H1 (cell line): ENCODE measurements around the gene CHMP4B. TPM values are rescaled to one million over a fixed set of nuclear protein-coding genes. Genes with fewer than 3 reads are reported as not detected.

Experiments
- CTCF ChIA-PET: fragments of 300-600 bp; sonication (Branson Sonifier 250); formaldehyde crosslinking; loops from one replicate; lab custom pipeline; 2021; ENCODE audit not compliant: partially characterized antibody; lab: Charles Lee
- POLR2A ChIA-PET: fragments of 300-600 bp; sonication (Branson Sonifier 250); formaldehyde crosslinking; loops from one replicate; lab custom pipeline; 2021; ENCODE audit warnings: inconsistent platforms; ENCODE audit not compliant: partially characterized antibody; lab: Charles Lee
- DNase-seq, 2 experiments: peaks; one replicate each; pipeline versions ENCODE4 v3.0.0 to v3.0.0-alpha.2; 2010 to 2022; ENCODE audit warnings: low spot score in 2 of 2, low read depth in 1 of 2, mixed read lengths in 1 of 2
- FAIRE-seq: peaks from 2 replicates; lab custom pipeline; 2011; peaks lifted over from hg19 to GRCh38; lab: Jason Lieb, UNC
- H2AFZ ChIP-seq: 2 replicates; pipeline ENCODE4 v1.8.1; 2012; ENCODE audit warnings: low read length, inconsistent platforms
- H2AK5ac ChIP-seq: 2 replicates; pipeline ENCODE4 v1.6.1; 2013; ENCODE audit warnings: low read depth, low read length
- H2BK120ac ChIP-seq: replicated peaks from 2 replicates; pipeline ENCODE3; 2013; ENCODE audit warnings: low read depth, low read length, inconsistent platforms
- H2BK12ac ChIP-seq: 2 replicates; pipeline ENCODE4 v1.6.1; 2013; ENCODE audit warnings: low read depth, low read length
- H2BK15ac ChIP-seq: 2 replicates; pipeline ENCODE4 v1.6.1; 2013; ENCODE audit warnings: low read length
- H2BK20ac ChIP-seq: 2 replicates; pipeline ENCODE4 v1.6.1; 2013; ENCODE audit warnings: low read length
- H2BK5ac ChIP-seq: 2 replicates; pipeline ENCODE4 v1.6.1; 2013; ENCODE audit warnings: low read depth, low read length
- H3K14ac ChIP-seq: 2 replicates; pipeline ENCODE4 v1.6.1; 2013; ENCODE audit warnings: inconsistent platforms; ENCODE audit not compliant: insufficient read length
- H3K18ac ChIP-seq: 2 replicates; pipeline ENCODE4 v1.6.1; 2013; ENCODE audit warnings: low read length; ENCODE audit errors: extremely low read depth
- H3K23ac ChIP-seq: 2 replicates; pipeline ENCODE4 v1.6.1; 2013; ENCODE audit warnings: inconsistent platforms; ENCODE audit not compliant: insufficient read length
- H3K23me2 ChIP-seq: 2 replicates; pipeline ENCODE4 v1.6.1; 2013; ENCODE audit warnings: low read depth, low read length
- H3K27ac ChIP-seq: 2 replicates; pipeline ENCODE4 v1.6.1; 2011; ENCODE audit warnings: low read depth, low read length, inconsistent platforms
- H3K27me3 ChIP-seq, 4 experiments: replicated peaks in 1 of 4; 1 replicate in 1 of 4; 2 replicates in 3 of 4; pipeline versions ENCODE4 v1.6.1 to v1.8.1; 2011 to 2013; ENCODE audit warnings: low read length in 3 of 4, mild to moderate bottlenecking in 3 of 4, inconsistent platforms in 2 of 4, mixed read lengths in 2 of 4, moderate library complexity in 1 of 4; ENCODE audit not compliant: control insufficient read depth in 3 of 4, insufficient read depth in 3 of 4; ENCODE audit errors: extremely low read depth in 1 of 4
- H3K36me3 ChIP-seq, 4 experiments: 2 replicates each; pipeline versions ENCODE4 v1.6.1 to v1.8.1; 2011 to 2013; ENCODE audit warnings: mild to moderate bottlenecking in 4 of 4, low read length in 3 of 4, moderate library complexity in 2 of 4, control low read depth in 1 of 4, inconsistent platforms in 1 of 4; ENCODE audit not compliant: insufficient read depth in 4 of 4, control insufficient read depth in 2 of 4
- H3K4ac ChIP-seq: replicated peaks from 2 replicates; pipeline ENCODE3; 2013; ENCODE audit warnings: low read length, low read depth, mixed read lengths, inconsistent platforms; ENCODE audit not compliant: insufficient read length
- H3K4me1 ChIP-seq, 4 experiments: replicated peaks in 1 of 4; 1 replicate in 1 of 4; 2 replicates in 3 of 4; pipeline versions ENCODE4 v1.6.1 to v1.8.1; 2011 to 2013; ENCODE audit warnings: low read length in 3 of 4, inconsistent platforms in 2 of 4, mixed read lengths in 1 of 4; ENCODE audit not compliant: insufficient read depth in 4 of 4, control insufficient read depth in 3 of 4
- H3K4me2 ChIP-seq, 2 experiments: 2 replicates each; pipeline versions ENCODE4 v1.6.1 to v1.8.1; 2011 to 2013; ENCODE audit warnings: low read depth in 2 of 2, low read length in 2 of 2, control low read depth in 1 of 2, inconsistent platforms in 1 of 2, mild to moderate bottlenecking in 1 of 2; ENCODE audit not compliant: insufficient read depth in 1 of 2
- H3K4me3 ChIP-seq, 4 experiments: fragments of 200-600, 300-600 bp in 1 of 4; sonication (generic), shearing (Covaris generic), sonication (Bioruptor Twin) in 1 of 4; 2 replicates each; pipeline versions ENCODE4 v1.5.1 to v1.8.1; 2011 to 2016; ENCODE audit warnings: low read length in 4 of 4, low read depth in 3 of 4, control low read depth in 2 of 4, inconsistent platforms in 2 of 4, mild to moderate bottlenecking in 2 of 4, mixed read lengths in 1 of 4, moderate library complexity in 1 of 4; ENCODE audit not compliant: insufficient read depth in 2 of 4; ENCODE audit errors: extremely low read depth in 1 of 4
- H3K56ac ChIP-seq: replicated peaks from 2 replicates; pipeline ENCODE3; 2013; ENCODE audit warnings: low read depth, mild to moderate bottlenecking, mixed read lengths, low read length, inconsistent platforms; ENCODE audit not compliant: insufficient read length
- H3K79me1 ChIP-seq: 2 replicates; pipeline ENCODE4 v1.6.1; 2013; ENCODE audit warnings: low read depth, low read length, control low read depth
- H3K79me2 ChIP-seq, 2 experiments: 2 replicates each; pipeline versions ENCODE4 v1.6.1 to v1.8.1; 2012 to 2013; ENCODE audit warnings: low read length in 2 of 2, mild to moderate bottlenecking in 2 of 2, inconsistent platforms in 1 of 2; ENCODE audit not compliant: insufficient read depth in 2 of 2, control insufficient read depth in 1 of 2
- H3K9ac ChIP-seq, 4 experiments: replicated peaks in 1 of 4; 1 replicate in 1 of 4; 2 replicates in 3 of 4; pipeline versions ENCODE4 v1.6.1 to v1.8.1; 2011 to 2013; ENCODE audit warnings: low read depth in 3 of 4, low read length in 3 of 4, control low read depth in 2 of 4, mild to moderate bottlenecking in 2 of 4, moderate library complexity in 2 of 4, inconsistent platforms in 1 of 4; ENCODE audit errors: extremely low read depth in 1 of 4
- H3K9me3 ChIP-seq, 2 experiments: 2 replicates each; pipeline versions ENCODE4 v1.6.1 to v1.8.1; 2012 to 2013; ENCODE audit warnings: mild to moderate bottlenecking in 2 of 2, moderate library complexity in 2 of 2, control low read depth in 1 of 2, inconsistent platforms in 1 of 2, low read depth in 1 of 2, low read length in 1 of 2, mixed read lengths in 1 of 2; ENCODE audit not compliant: insufficient read depth in 2 of 2
- H4K20me1 ChIP-seq, 2 experiments: replicated peaks in 1 of 2; 2 replicates each; pipeline versions ENCODE3 to v1.8.1; 2011 to 2013; ENCODE audit warnings: inconsistent platforms in 2 of 2, low read length in 2 of 2, mild to moderate bottlenecking in 1 of 2; ENCODE audit not compliant: insufficient read depth in 2 of 2, control insufficient read depth in 1 of 2
- H4K5ac ChIP-seq: 2 replicates; pipeline ENCODE4 v1.6.1; 2013; ENCODE audit warnings: low read length, low read depth, mixed read lengths, inconsistent platforms; ENCODE audit not compliant: insufficient read length
- H4K8ac ChIP-seq: 2 replicates; pipeline ENCODE4 v1.8.0; 2013; ENCODE audit warnings: mild to moderate bottlenecking, moderate library complexity, low read length, inconsistent platforms; ENCODE audit not compliant: insufficient read depth; ENCODE audit errors: extremely low read depth
- H4K91ac ChIP-seq: replicated peaks from 2 replicates; pipeline ENCODE3; 2013; ENCODE audit warnings: low read length, mixed read lengths, inconsistent platforms; ENCODE audit not compliant: insufficient read length
- CTBP2 ChIP-seq: IDR thresholded peaks from 2 replicates; pipeline ENCODE4 v1.7.0; 2011; ENCODE audit warnings: borderline replicate concordance, mild to moderate bottlenecking, moderate library complexity, mixed read lengths, low read length; ENCODE audit not compliant: insufficient read depth, insufficient read length
- CTCF ChIP-seq, 3 experiments: IDR thresholded peaks; 1 replicate in 2 of 3; 2 replicates in 1 of 3; pipeline versions ENCODE4 v1.5.1 to v1.6.1; 2011; ENCODE audit warnings: low read length in 3 of 3, mild to moderate bottlenecking in 3 of 3, inconsistent platforms in 2 of 3, low read depth in 1 of 3, moderate library complexity in 1 of 3; ENCODE audit not compliant: insufficient read depth in 1 of 3; ENCODE audit errors: control extremely low read depth in 1 of 3
- EZH2 ChIP-seq: fragments of 200-600 bp; sonication (generic); IDR thresholded peaks from 2 replicates; pipeline ENCODE4 v1.7.1; 2012; ENCODE audit warnings: low read depth, mild to moderate bottlenecking, moderate library complexity, low read length, inconsistent platforms; ENCODE audit not compliant: severe bottlenecking
- KDM4A ChIP-seq: IDR thresholded peaks from one replicate; pipeline ENCODE4 v1.7.1; 2012; ENCODE audit warnings: low read depth, mild to moderate bottlenecking, moderate library complexity, low read length, inconsistent platforms; ENCODE audit not compliant: severe bottlenecking
- POU5F1 ChIP-seq: IDR thresholded peaks from 2 replicates; pipeline ENCODE4 v1.6.1; 2011; ENCODE audit warnings: low read depth, mild to moderate bottlenecking, low read length, moderate library complexity
- RFX5 ChIP-seq: IDR thresholded peaks from 2 replicates; pipeline ENCODE4 v1.6.1; 2011; ENCODE audit warnings: low read depth, low read length, improper control_type of control experiment, borderline replicate concordance
- TBP ChIP-seq: IDR thresholded peaks from 2 replicates; pipeline ENCODE4 v1.6.1; 2011; ENCODE audit warnings: low read depth, low read length, improper control_type of control experiment
- WGBS, 2 experiments: shearing (Covaris generic) in 1 of 2; methylation state at CpG; one replicate each; pipeline versions ENCODE4 v1.1.6 to v1.1.7; 2013 to 2015; ENCODE audit warnings: low lambda C conversion rate in 2 of 2, mixed read lengths in 2 of 2, inconsistent platforms in 1 of 2, low coverage in 1 of 2, missing lambda C conversion rate in 1 of 2; ENCODE audit not compliant: insufficient replicate concordance in 2 of 2, insufficient coverage in 1 of 2, insufficient read length in 1 of 2; ENCODE audit errors: extremely low coverage in 1 of 2, missing lambda C conversion rate in 1 of 2; 5-methylcytosine and 5-hydroxymethylcytosine counted together
- polyA plus RNA-seq, 7 experiments: library from polyadenylated mRNA; depleted of rRNA in 3 of 7; stranded (reverse) in 5 of 7; unstranded in 2 of 7; fragments of >200 nt in 5 of 7; fragments of 200-250 nt in 2 of 7; gene quantifications; 1 replicate in 5 of 7; 2 replicates in 1 of 7; 4 replicates in 1 of 7; pipeline versions ENCODE4 v1.2.1 to v1.2.3, GENCODE V29; 2011 to 2013; ENCODE audit warnings: missing spikeins in 2 of 7, mixed read lengths in 2 of 7
- total RNA-seq: library from RNA; stranded (reverse); fragmentation: NEBNext Ultra II Directional; extraction: Animal tissue kit (Norgen Biotek cat#: 25700); gene quantifications from 2 replicates; pipeline ENCODE4 v1.2.1, GENCODE V29; 2021

The CHMP4B gene
- total and polyA plus RNA-seq, 2 of the 8 experiments (the other 6 are each of a cell fraction or from before 2014, with no cell fraction given) = 38.6 to 66.3 TPM

GRCh38 chr20:33825340-33826269 is 14.5 kb downstream of the CHMP4B start:
- DNase-seq (no peak), FAIRE-seq (no peak)
- Histone ChIP-seq H3K9ac (no peak overlapping the region), H2BK12ac (no peak overlapping the region), H3K4me2 (peak overlapping the region; percentile 34 to 44; a peak in 3 of 4 replicates), H4K5ac (no peak overlapping the region), H3K79me1 (peaks cover 32% of the 10 kb centered on the region), H3K4ac (no peak overlapping the region), H2BK15ac (no peak overlapping the region), H3K18ac (0 out of 2 replicates have a peak overlapping the region, but pooled peaks have one; percentile 43), H3K4me3 (no peak overlapping the region), H4K91ac (no peak overlapping the region), H3K27me3 (no peaks in the 10 kb centered on the region), H3K23me2 (no peaks in the 10 kb centered on the region), H3K79me2 (peaks cover 3 to 75% of the 10 kb centered on the region in 2 experiments; a peak in 2 of 4 replicates), H2AFZ (no peak overlapping the region), H2BK120ac (no peak overlapping the region), H3K4me1 (peaks cover 0 to 10% (median 2%) of the 10 kb centered on the region in 4 experiments; a peak in 2 of 7 replicates), H3K27ac (0 out of 2 replicates have a peak overlapping the region, but pooled peaks have one; percentile 43), H3K9me3 (no peaks in the 10 kb centered on the region), H3K36me3 (no peaks in the 10 kb centered on the region), H4K8ac (no peak overlapping the region), H2BK5ac (no peak overlapping the region), H3K14ac (no peak overlapping the region), H2AK5ac (no peak overlapping the region), H2BK20ac (no peak overlapping the region), H3K23ac (no peak overlapping the region), H3K56ac (no peak overlapping the region), H4K20me1 (peaks cover 0 to 29% of the 10 kb centered on the region in 2 experiments)
- POLR2A ChIA-PET = interaction anchor here (0.8 to 3.2 kb wide), 8 partner anchors 8 to 286 kb away, joined by 3 to 21 read pairs (median 3); partner anchors contain the start of genes CHMP4B and EIF2S2
- CTCF ChIA-PET = interaction anchor here (0.9 to 2.4 kb wide), 8 partner anchors 7 to 124 kb away, joined by 3 to 19 read pairs (median 4); no protein-coding TSS in a partner anchor
- WGBS, 2 experiments = 92% methylated on average over 3 of the region's 3 CpGs; no CpG with 5 or more reads in 1 of the 2 experiments
- TF ChIP-seq KDM4A (no peak), CTBP2 (no peak), RFX5 (no peak), CTCF (IDR thresholded peaks at IDR 0.05; ENCODE audit: control extremely low read depth in 1 of 3, insufficient read depth in 1 of 3, low read depth in 1 of 3, low read length in 3 of 3) (no peak), EZH2 (no peak), TBP (no peak), POU5F1 (no peak)
